AG04449 (cell line): ENCODE results near the gene USP24.
"Not testable (repeated sequence)": the region's sequence is repeated elsewhere in the genome, so short reads cannot be mapped to it uniquely, and the experiment has no call there.

Experiments
- CTCF ChIA-PET: fragments of 350-600 bp; formaldehyde crosslinking; extraction: SDS; loops from one replicate; lab custom pipeline; 2021; ENCODE audit warnings: antibody characterized with exemption; lab: Yijun Ruan, JAX
- POLR2A ChIA-PET: fragments of 400-600, 350-600 bp; formaldehyde crosslinking; extraction: SDS; loops from one replicate; lab custom pipeline; 2020; ENCODE audit warnings: antibody characterized with exemption, inconsistent platforms; lab: Yijun Ruan, JAX
- DNase-seq: peaks from one replicate; pipeline ENCODE4 v3.0.0-alpha.2; 2010; ENCODE audit warnings: low read depth, low spot score
- H3K4me3 ChIP-seq: 2 replicates; pipeline ENCODE4 v1.5.1; 2011; ENCODE audit warnings: low read depth, mild to moderate bottlenecking, control low read depth, low read length
- TF ChIP-seq, protein P1 (sequence below): IDR thresholded peaks from one replicate; pipeline ENCODE4 v1.5.1; 2011; ENCODE audit warnings: mild to moderate bottlenecking, moderate library complexity, low read length, control low read depth, inconsistent platforms; ENCODE audit not compliant: insufficient read depth; ENCODE audit errors: missing control alignments

Gene USP24

DNA sequence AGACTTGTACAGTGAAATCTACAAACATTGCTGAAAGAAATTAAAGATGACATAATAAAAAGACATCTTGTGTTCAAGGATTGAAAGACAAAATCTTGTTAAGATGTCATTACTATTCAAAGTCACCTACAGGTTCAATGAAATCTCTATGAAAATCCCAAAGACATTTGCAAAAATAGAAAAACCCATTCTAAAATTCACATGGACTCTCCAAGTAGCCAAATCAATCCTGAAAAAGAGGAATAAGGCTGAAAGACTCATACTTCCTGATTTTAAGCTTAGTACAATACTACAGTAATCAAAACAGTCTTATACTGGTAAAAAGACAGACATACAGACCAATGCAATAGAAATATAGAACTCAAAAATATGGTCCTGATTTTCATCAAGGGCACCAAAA lies 97.2 kb downstream of the USP24 start:
- ChIA-PET POLR2A (no interaction called here), CTCF (no interaction called here)
- no peak overlapping the region for H3K4me3 ChIP-seq
- TF ChIP-seq, protein P1, sequence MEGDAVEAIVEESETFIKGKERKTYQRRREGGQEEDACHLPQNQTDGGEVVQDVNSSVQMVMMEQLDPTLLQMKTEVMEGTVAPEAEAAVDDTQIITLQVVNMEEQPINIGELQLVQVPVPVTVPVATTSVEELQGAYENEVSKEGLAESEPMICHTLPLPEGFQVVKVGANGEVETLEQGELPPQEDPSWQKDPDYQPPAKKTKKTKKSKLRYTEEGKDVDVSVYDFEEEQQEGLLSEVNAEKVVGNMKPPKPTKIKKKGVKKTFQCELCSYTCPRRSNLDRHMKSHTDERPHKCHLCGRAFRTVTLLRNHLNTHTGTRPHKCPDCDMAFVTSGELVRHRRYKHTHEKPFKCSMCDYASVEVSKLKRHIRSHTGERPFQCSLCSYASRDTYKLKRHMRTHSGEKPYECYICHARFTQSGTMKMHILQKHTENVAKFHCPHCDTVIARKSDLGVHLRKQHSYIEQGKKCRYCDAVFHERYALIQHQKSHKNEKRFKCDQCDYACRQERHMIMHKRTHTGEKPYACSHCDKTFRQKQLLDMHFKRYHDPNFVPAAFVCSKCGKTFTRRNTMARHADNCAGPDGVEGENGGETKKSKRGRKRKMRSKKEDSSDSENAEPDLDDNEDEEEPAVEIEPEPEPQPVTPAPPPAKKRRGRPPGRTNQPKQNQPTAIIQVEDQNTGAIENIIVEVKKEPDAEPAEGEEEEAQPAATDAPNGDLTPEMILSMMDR, result no peak
- DNase-seq, result no peak

DNA sequence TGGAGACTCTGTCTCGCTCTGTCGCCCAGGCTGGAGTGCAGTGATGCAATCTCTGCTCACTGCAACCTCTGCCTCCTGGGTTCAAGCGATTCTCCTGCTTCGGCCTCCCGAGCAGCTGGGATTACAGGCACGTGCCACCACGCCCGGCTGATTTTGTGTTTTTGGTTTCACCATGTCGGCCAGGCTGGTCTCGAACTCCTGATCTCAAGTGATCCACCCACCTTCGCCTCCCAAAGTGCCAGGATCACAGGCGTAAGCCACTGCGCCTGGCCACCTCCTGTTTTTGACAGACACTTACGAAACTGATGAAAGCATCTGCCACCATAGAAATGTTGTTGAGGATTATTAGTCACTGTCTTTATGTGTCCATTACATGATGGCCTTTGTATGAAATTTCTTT lies 106.2 kb downstream of the USP24 start:
- H3K4me3 ChIP-seq, POLR2A ChIA-PET, CTCF ChIA-PET, DNase-seq: not testable (repeated sequence)

DNA sequence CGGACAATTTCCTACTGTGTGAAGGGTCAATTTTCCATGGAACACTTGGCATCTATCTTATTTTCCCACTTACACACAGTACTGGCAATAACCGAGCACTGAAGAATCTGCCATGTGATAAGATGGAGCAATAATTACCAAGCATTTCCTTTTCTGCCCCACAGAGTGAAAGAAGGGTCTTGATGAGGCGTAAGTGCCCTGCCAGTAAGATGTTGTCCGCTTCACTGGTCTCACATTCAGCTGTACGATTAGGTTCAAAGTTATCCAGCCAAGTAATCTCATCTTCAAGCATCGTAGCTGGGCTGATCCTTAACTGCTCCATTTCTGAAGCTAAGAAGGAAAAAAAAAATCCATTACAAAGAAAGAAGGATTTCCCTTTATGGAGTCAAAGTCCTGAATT lies 108.1 kb downstream of the USP24 start:
- TF ChIP-seq, protein P1, result no peak
- CTCF ChIA-PET, result no interaction called here

DNA sequence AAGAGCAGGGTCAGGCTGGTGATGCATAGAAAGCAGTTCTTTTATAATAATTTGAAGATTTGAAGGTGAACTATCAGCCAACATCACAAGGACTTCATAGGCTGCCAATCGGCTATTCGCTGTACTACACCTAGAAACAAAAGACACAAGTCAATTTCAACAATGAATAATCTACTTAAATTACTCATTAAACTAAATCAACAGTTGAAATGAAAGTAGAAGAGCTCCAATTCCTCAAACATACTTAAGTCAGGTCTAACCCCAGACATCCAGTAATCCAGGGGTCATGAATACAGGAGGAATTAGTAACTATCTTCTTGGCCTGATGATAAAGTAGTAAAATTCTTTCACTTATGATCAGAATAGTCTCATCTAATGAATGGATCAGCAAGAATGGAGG lies 111.3 kb downstream of the USP24 start:
- ChIA-PET CTCF (no interaction called here), POLR2A (no interaction called here)
- DNase-seq, result no peak
- TF ChIP-seq, protein P1, result no peak
- H3K4me3 ChIP-seq, result no peak overlapping the region

More for the DNA sequence above, 108.1 kb downstream of the USP24 start:
- no peak for DNase-seq
- POLR2A ChIA-PET, result no interaction called here
- no peak overlapping the region for H3K4me3 ChIP-seq

DNA sequence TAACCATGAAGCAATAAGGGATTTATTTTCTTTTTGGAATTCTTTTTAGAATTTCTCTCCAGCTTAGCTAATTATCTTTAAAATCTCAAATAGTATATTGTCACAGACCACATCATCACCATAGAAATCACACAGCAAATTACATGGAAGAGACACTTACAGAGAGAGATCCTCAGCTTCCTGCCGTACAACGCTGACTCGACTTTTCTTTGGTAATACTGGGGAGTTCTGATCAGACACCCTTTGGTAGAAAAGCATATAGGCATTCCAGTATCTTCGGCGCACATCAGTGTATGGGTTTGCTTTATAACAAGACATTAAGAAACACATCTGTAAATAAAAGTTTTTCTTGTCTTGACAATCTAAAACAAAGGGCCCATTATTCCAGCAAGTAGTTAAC lies 120.1 kb downstream of the USP24 start:
- POLR2A ChIA-PET, result no interaction called here
- DNase-seq, result no peak
- TF ChIP-seq, protein P1, result no peak
- CTCF ChIA-PET, result no interaction called here
- H3K4me3 ChIP-seq, result no peak overlapping the region

DNA sequence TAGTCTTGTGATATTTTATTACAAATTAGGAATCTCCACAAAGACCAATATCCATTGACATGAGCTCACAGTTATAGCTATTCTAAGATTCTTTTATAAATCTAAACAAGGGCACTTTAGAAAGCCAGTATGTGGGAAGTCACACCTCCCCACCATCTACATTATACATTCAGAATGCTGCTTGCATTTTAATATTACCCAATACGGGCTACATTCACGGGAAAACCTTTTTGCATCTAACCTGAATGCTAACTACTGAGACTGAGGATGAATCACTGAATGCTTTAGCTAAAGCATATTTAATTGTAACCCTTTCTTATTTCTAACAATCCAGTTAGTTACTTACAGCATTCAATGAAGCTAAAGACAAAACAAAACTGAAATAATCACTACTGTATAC lies 122.7 kb downstream of the USP24 start:
- ChIA-PET POLR2A (no interaction called here), CTCF (interaction anchor here (0.9 to 1.7 kb wide), 3 partner anchors 18 to 46 kb away, joined by 3 to 4 read pairs (median 3); no protein-coding TSS in a partner anchor)
- DNase-seq, result no peak
- TF ChIP-seq, protein P1, result no peak
- H3K4me3 ChIP-seq, result no peak overlapping the region

DNA sequence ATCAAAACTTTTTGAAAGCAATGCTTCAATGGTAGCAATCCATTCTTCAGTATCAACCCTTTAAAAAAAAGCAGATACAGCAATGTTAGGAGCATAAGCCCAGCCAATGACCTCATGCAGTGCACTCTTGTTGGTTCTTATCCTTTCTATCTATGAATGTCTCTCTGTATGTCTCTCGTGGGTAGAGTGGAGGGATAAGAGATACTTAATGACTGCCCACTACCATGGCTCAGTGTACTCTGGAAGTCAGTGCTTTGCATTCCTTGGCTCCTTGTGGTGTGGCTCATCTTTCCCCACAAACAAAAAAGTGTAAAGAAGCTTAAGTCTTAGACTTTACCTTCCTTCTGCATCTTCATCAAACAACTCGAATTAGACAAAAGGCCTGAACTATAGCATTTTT lies 125.5 kb downstream of the USP24 start:
- ChIA-PET CTCF (interaction anchor here (1.1 kb wide), 1 partner anchor 286 kb away, joined by 3 read pairs; no protein-coding TSS in a partner anchor), POLR2A (no interaction called here)
- TF ChIP-seq, protein P1, result no peak
- no peak overlapping the region for H3K4me3 ChIP-seq
- DNase-seq, result peak; percentile 38
